D721Med (cell line): ENCODE data around the gene PLXDC1.
"Not testable (repeated sequence)": the region's sequence is repeated elsewhere in the genome, so short reads cannot be mapped to it uniquely, and the experiment has no call there.

Experiments used
- DNase-seq: peaks from one replicate; pipeline ENCODE4 v3.0.0; 2011; ENCODE audit warnings: low spot score; ENCODE audit not compliant: insufficient read length
- FAIRE-seq: peaks from 2 replicates; lab custom pipeline; 2011; peaks lifted over from hg19 to GRCh38; lab: Jason Lieb, UNC
- TF ChIP-seq, protein P1 (sequence below): IDR thresholded peaks from 2 replicates; pipeline ENCODE4 v1.5.1; 2012; ENCODE audit warnings: mild to moderate bottlenecking, control low read depth; ENCODE audit not compliant: insufficient read depth; ENCODE audit errors: missing control alignments

The PLXDC1 gene

DNA sequence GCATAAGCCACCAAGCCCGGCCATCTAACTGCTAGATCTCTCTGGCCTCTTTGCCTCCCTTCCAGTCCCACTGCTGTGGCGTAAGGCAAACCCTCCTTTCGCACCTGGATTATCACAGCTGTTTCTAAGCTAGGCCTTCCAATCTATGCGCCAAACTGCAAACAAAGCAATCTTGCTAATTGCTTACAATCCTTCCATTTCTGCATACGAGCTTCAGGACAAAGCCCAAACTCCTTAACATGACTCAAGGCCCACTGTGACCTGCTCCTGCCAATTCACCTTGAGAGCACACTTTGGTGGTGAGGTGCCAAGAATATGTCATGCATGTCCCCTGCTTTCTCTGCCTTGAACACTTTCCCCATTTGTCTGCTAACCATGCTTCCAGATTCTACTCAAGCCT is 20.5 kb upstream of the PLXDC1 start:
- TF ChIP-seq, protein P1, sequence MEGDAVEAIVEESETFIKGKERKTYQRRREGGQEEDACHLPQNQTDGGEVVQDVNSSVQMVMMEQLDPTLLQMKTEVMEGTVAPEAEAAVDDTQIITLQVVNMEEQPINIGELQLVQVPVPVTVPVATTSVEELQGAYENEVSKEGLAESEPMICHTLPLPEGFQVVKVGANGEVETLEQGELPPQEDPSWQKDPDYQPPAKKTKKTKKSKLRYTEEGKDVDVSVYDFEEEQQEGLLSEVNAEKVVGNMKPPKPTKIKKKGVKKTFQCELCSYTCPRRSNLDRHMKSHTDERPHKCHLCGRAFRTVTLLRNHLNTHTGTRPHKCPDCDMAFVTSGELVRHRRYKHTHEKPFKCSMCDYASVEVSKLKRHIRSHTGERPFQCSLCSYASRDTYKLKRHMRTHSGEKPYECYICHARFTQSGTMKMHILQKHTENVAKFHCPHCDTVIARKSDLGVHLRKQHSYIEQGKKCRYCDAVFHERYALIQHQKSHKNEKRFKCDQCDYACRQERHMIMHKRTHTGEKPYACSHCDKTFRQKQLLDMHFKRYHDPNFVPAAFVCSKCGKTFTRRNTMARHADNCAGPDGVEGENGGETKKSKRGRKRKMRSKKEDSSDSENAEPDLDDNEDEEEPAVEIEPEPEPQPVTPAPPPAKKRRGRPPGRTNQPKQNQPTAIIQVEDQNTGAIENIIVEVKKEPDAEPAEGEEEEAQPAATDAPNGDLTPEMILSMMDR = no peak
- FAIRE-seq (no peak), DNase-seq (no peak)

GRCh38 chr17:39170558-39170957 is 19.1 kb upstream of the PLXDC1 start:
- DNase-seq = no peak
- TF ChIP-seq, protein P1 = no peak
- FAIRE-seq = no peak

GRCh38 chr17:39170109-39170508 is 18.7 kb upstream of the PLXDC1 start:
- FAIRE-seq (no peak), DNase-seq (no peak)
- TF ChIP-seq, protein P1 = no peak

DNA sequence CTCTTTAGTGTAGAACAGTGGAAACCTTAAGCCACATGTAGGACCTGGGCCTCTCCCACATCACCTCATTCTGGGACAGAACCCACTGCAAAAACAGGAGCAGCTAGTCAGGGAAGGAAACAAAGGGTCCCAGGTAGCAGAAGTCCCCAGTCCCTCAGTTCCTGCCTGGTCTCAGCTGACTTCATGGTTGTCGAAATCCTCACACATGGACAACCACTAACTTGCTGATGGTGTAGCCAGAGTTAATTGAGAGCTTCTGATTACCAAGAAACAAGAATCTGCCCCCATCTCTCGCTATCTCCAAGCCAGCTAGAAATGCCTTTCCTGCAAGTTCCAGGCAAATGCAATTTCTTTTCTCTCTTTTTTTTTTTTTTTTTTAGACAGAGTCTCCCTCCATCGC is 18.1 kb upstream of the PLXDC1 start:
- TF ChIP-seq, protein P1 = no peak
- no peak for FAIRE-seq

GRCh38 chr17:39169101-39169500 is 17.7 kb upstream of the PLXDC1 start:
- FAIRE-seq (no peak), DNase-seq (no peak)
- TF ChIP-seq, protein P1 = no peak

More for the DNA sequence above, 18.1 kb upstream of the PLXDC1 start:
- DNase-seq = no peak

GRCh38 chr17:39168503-39168902 is 17.1 kb upstream of the PLXDC1 start:
- not testable (repeated sequence) for DNase-seq, FAIRE-seq

DNA sequence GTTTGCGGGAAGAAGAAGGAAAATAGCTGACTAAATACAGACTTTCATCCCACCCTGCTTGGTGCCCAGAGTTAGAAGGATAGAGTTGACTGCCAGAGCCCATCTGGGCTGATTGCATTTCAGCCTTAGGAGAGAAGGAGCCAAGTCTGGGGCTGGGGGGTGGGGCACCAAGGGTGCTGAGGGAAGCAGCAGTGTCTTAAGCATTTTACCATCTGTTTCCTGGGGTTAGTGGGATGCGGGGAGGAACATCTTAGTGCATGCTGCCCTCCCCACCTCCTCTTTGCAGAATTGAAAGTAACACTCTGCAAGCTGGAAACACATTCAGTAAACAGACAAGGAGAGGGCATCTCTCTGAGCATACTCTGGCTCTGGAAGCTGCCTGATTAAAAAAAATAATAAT is 16.0 kb upstream of the PLXDC1 start:
- FAIRE-seq (no peak), DNase-seq (peak; percentile 83)
- TF ChIP-seq, protein P1 = no peak
